GM19099 (cell line): ENCODE data around the gene TFPI.

Experiments
- POLR2A ChIP-seq: IDR thresholded peaks from 3 replicates; pipeline ENCODE4 v1.6.1; 2011; ENCODE audit warnings: low read depth; ENCODE audit not compliant: insufficient read length; ENCODE audit errors: extremely low read depth

TFPI gene

DNA sequence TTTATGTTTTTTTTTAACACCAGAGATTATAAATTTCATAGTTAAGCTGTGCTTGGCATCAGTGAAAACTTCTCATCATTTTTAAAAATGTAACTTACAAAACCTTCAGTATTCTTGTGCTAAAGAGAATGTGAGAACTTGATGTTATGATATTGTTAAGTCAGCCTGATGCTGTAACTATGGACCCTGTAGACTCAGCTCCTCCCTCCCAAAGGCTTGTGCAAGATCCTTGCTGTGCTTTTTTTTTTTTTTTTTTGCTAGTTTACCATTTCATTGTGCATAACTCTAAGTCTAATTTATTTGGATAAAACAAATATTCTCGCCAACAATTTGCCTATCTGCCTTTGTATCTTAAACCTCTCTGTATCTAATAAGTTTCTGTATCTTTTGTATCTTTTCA is 12.9 kb upstream of the TFPI start:
- no peak for TF ChIP-seq POLR2A

DNA sequence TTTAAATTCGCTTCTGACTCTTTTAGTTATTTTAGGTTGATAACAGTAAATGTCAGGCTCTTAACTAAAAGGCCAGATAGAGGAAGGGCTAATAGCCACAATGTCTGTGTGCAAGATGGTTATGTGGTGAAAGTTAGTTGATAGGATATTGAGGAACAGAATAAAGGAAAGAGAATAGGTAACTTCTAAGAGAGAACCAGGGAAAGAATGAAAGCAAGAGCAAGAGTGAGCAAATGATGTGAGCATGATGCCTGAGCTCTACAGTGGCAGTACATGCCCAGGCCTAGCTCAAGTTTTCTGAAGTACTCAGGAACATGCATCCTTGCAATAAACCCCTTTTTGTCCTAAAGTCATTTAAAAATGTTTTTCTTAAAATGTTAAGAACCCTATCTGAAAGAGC is 12.5 kb upstream of the TFPI start:
- TF ChIP-seq POLR2A, result no peak

DNA sequence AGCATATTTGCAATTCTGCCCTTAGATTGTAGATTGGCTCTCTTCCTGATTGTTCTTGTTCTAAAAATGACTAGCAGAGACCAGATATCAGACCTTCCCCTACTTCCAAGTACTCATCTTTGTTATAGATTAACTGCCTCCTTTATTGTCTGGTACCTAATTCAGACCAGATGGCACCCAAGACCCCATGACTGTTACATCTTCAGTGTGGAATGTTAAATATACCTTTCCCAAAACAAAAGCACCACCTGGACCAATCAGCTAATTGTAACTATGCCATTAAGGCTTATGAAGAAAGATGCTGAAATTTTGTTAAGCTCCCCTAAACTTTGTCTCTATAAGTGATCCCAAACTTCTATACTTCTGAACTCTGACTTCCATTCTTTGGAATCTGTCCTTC is 12.0 kb upstream of the TFPI start:
- no peak for TF ChIP-seq POLR2A

DNA sequence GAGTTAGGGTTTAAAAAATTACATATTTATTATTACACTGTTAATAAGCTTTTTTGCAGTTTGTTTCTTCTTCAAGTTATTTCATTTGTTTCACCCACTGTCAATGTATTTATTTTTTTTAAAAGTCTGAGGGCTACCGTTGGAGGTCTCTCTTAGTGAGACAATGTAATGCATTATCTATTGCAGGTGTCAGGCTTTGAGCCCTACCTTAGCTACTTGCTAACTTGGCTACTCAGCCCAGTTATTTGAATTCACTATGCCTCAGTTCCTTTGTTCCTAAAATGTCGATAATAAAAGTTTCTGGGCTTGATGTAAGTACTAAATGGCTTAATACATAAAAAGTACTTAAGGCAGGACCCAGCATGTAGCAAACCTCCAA is 458 bp upstream of the TFPI start:
- no peak for TF ChIP-seq POLR2A

DNA sequence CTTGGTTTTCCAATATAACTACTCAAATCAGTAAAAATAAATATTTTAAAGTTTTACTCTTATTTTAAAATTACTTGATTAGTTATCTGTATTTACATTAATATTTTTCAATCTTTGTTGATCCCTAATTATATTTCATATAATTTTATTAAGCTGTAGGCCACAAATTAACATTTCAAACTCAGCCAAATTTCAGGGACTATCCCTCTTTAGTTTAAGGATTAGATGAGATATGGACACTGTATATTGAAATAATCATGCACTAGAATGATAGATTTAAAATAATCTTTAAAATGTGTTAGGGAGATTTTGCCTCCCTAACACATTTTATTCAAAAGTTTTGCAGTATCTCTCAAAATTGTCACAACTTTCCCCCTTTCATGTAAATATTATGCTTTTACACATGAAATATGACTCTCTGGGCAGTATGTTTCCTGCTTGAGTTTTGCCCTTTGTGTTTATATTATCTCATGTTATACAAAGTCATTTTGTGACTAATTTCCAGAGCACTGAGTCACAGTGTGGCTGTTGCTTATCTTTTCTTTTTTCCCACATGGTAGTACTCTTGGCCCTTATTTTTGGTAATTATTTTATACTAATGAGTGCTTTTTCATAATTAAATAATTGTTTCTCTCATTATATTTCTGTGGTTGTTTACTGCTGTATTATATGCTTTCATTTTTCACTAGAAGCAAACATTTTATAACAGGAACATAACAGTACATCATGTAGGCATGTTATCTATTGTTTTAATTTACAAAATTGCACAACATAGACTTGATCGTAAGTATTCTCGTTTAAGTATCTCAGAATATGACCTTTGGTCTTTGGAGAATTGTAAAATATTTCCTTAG is 1.2 kb downstream of the TFPI start:
- no peak for TF ChIP-seq POLR2A

GRCh38 chr2:187552381-187552780 is 1.9 kb downstream of the TFPI start:
- TF ChIP-seq POLR2A, result no peak

DNA sequence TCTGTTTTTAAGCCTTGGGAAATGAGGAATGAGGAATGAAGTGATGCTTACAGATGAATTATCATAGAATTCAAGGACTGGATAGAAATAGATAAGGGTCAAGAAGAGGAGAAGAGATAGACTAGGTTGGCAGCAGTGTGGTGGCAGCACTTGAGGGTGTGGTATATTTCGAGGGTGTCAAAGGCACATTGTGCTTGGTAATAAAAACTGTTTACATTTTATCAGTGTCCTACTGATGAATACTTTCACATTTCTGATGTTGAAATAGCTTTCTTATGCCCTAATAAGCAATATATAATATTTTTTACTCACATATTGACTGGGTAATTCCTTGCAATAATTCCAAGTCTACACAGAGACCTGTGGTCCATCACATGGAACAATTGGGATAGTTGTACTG is 3.4 kb downstream of the TFPI start:
- no peak for TF ChIP-seq POLR2A

DNA sequence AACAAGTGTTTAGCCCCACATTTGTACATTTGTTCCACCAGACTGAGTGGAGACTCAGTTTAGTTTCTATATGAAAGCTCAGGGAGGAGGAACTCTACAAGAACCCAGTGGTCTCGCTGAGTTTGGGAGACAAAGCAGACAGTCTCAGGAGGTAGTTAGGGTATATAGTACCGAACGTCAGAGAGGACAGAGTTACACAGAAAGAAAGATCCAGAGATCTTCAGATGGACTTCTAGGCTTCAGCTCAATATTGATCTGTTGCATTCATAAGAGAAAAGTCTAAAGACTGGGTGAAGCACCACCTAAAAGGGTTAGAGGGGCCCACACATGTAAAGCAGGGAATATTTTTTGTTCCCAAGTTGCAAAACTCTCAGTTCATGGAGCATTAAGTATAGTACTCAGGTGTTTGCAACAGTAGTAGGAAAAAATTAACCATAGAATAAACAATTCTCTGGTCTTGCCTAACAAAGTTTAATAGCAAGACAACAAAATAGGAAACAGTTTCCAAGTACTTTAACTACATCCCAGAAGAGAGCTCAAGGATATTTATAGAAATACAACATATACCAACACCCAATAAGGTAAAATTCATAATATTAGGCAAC is 4.2 kb downstream of the TFPI start:
- TF ChIP-seq POLR2A, result no peak

DNA sequence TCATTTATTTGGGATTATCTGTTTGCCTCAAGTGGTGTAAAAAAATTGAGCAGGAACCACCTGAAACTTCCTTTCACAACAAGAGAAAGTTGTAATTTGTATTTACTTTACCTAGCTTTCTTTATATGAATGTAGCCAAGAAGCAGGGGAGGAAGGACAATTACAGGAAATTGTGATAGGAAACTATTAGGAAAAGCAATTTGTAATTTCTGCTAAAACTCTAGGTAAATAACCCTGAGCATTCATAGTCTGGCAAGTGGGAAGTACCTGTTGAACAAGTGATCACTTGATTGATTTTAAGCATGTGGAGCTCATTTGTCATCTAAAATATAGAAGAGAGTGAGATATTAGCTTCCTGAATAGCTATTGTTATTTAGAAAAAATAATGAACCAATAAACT is 5.0 kb downstream of the TFPI start:
- TF ChIP-seq POLR2A, result no peak

- TF ChIP-seq POLR2A, result no peak
These were observed 5.6 kb downstream of the TFPI start for GRCh38 chr2:187548656-187549055.

- no peak for TF ChIP-seq POLR2A
These were observed 6.8 kb downstream of the TFPI start for GRCh38 chr2:187547353-187547979.

- no peak for TF ChIP-seq POLR2A
These were observed 7.4 kb downstream of the TFPI start for GRCh38 chr2:187546762-187547333.

DNA sequence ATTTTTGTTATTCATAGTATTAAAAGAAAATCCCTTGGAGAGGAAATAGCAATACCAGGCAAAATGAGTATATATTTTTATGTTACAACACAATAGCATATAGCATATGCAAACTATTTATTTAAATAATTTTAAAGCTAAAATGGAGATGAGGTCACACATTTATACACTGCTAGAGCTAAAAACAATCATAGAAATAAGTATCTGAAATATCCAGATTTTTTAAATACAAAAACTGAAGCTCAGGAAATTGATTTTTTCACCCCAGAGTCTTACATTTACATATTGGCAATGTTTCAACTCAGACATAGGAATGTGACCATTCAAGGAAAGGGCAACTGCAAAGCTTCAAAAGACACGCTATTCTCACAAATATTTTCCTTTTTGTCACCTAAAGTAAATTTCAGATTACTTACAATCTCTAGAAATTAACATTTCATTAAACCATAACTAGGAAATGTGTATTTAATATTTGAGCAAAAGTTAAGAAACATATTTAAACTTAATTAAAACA is 8.9 kb downstream of the TFPI start:
- no peak for TF ChIP-seq POLR2A

GRCh38 chr2:187544371-187545080 is 9.7 kb downstream of the TFPI start:
- no peak for TF ChIP-seq POLR2A

DNA sequence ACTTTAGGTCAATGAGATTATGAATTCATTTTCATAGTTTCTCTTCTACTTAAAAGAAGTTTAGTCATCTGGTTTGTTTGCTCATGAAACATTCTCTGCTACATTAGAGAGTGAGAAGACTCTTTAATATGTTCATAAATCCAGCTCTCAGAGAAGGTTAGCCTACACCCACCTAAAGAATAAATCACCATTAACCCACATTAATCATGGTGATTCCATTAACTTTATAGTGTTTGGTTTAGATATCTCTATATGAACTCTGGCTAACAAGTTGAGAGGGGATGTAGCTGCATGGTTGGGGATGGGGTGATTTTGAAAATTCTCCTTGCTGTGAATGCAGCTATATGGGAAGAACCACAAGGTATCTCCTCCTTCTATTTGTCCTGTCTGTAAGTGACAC is 10.7 kb downstream of the TFPI start:
- no peak for TF ChIP-seq POLR2A
